HuH-7 (cell line): Measurements from ENCODE around the gene COL6A3.

Source experiments
- DNase-seq: peaks from one replicate; pipeline ENCODE4 v3.0.0; 2011; ENCODE audit warnings: low spot score

COL6A3 gene

DNA sequence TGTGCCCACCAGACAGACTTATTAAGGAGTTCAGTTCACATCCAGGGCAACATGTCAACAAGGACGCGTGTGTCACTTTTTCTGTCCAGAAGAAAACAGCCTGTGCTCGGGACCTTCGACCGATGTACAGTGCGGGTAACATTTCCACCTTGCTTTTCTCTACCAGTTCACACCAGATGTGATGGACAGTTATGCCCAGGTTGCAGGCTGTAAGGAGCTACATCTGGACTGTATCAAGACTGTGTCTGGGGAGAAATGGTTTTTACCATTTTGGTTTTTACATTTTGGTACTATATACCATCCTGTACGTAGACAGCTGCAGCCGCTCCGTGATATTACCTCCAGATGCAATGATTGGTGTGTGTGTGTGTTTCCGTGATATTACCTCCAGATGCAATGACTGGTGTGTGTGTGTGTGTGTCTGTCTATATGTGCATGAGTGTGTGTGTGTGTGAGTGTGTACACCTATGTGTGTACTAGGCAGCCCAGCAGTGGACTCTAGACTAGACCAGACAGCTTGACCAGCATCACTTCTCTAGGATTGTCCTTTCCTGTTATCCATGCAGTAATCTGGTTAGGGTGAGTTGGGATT lies 118.0 kb downstream of the COL6A3 start:
- no peak for DNase-seq

DNA sequence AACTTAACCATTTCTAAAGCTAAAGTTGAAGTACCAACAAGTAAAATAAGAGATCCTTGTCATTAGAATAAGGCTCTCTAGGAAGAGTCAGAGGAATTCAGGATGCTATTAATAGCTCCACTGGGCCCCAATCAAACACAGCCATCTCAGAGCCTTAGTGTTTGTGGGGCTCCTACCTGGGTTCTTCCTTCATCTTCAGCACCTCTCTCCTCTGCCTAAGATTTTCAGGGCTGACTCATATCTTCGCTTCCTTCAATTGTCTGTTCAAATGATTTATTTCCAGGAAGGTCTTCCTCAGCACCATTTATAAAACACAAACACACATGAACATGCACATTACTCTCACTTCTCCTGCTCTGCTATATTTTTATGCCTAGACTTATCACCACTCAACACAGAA lies 119.5 kb downstream of the COL6A3 start:
- DNase-seq, result no peak

DNA sequence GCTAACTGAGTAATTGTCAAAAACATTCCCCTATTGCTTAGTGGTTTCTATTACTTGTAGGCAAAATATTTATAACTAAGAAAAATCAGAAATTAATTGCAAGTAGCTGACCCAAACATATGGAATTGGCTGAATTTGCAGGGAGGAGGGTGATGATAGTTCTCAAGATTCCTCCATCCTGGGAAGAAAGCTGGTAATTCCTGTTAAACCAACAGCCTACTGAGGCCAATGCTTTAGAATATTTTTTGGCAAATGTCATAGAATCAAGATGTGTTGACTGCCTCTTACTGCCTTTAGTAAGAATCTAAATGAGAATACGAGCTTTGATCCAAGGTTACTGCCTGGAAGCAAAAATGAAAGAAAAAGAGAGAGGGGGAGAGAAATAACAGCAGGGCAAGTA lies 120.0 kb downstream of the COL6A3 start:
- no peak for DNase-seq

DNA sequence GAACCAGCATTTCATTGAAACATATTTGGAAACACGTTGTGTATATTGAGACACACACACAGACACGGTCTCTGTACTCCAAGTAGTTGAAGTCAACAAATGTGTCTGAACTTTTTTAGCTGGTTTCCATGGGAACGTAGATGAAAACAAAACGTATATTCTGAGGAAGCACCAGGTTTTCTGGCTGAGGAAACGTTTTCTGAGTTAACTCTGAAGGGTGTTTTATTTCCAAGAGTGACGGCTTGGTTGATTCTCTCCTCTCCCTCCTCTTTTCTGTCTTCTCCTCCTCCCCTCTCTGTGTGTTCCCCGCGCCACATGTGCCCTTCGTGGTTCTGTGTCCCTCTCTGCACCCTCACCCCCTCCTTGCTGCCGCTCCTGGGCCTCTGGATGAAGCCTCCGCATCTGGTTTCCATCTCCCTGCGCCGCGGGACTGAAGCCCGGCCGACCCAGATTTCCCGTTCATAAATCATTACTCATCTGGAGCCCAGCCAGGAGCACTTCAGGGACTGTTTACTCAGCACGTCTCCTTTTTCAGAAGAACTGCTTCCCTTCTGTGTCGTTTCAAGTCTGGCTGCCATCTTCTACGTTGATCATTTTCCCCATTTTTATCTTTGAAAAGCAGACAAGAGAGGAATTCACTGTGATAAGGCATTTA lies 122.7 kb downstream of the COL6A3 start:
- no peak for DNase-seq

DNA sequence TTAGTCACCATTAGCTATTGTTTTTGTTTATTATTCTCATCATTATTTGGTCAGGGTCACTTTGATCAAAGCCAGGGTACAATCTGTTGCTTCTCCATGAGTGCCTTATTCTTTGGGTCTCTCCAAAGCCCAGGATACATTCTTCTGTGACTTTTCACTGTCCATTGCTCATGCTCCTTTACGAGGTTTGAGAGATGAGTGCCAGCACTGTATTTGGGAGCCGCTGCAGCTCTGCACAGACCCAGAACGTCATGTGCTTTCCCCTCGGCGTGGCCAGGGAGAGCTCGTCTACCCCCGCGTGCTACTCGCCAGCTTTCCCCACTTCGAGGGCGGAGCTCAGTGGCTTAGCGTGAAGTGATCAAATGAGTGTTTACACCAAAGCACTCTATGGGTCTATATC lies 123.7 kb downstream of the COL6A3 start:
- DNase-seq, result no peak

DNA sequence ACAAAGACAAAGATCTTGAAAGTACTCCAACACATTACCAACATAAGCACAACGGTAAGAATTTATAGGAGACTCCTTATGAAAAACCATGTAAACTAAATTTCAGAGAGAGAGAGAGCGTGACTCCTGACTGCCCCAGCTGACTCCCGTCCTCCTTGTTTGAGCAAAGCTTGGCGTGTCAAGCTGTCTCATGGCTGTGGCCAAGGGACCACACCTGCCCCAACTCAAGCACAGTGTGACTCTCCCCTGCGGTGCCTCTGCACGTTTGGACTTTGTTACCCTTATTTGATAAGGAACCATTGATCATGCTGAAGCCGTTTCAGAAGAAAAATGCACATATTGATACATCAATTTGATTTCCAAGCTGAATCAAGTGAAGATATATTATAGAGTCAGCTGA lies 124.8 kb downstream of the COL6A3 start:
- DNase-seq, result no peak

DNA sequence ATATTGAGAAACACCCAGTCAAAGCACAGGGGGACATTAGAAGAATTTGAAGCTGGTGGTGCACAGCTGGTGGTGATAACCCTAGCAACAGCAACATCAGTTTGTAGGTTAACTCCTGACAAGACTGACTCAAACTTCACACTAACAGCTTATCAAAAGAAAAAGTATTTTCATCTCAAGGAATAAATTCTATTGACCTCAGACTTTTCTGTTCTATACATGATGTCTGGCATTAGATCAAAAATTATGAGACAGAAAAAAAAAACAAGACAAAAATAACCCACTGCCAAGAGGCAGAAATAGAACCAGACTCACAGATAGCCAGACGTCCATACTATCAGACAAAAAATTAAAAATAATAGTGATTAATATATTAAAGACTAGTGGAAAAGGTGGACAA lies 126.1 kb downstream of the COL6A3 start:
- DNase-seq, result no peak

DNA sequence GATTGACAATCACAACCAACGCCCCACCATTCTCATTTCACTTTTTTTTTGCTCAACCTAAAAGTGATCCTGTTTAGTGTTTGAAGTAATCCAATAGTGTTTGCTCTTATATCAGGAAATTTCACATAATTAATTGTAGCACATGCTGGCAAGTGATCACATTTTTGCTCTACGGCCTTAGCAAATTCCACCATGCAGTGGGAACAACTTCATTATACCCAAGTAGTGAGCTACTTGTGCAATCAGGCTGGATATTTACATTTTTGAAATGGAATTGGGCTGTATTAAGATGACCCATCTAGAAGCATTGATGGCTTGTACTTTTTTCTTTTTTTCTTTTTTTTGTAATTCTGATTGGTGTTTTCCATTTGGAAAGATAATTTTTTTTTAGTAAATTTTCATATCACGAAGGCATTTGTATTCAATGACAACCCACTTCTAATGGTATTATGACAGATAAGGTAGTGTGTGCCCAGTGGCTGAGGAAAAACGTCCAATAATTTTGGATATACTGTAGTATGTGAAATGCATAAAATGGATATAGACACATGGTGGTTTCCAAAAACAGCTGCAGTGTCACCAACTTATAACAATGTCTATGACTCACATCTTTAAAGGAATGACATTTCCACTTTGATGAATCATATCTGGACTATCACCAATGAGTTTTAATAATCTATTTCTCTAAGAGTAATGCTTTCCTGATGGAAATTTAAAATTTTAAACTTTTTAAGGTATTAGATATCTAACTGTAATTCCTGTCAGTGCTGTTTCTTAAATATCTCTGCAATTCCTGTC lies 130.6 kb downstream of the COL6A3 start:
- no peak for DNase-seq

DNA sequence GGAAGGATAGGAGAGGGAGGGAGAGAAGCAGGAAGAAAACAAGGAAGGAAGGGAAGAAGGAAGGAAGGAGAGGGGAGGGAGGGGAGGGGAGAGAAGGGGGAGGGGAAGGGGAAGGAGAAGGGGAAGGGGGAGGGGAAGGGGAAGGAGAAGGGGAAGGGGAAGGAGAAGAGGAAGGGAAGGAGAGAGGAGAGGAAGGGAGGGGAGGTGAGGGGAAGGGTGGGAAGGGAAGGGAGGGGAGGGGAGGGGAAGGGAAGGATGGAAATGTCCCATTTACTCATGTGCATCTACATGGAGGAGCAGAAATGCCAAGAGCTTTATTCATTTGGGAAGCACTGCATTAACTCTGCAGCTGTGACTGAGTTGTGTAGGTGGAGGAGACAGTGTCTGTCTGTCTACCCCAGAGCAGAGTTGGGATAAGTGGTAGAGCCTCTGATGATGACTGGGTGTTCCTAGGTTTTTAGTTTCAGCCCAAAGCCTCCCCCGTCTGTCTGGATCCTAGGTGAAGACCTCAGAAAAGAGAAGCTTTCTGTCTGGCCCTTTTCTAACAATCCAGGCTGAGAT lies 131.3 kb downstream of the COL6A3 start:
- no peak for DNase-seq

DNA sequence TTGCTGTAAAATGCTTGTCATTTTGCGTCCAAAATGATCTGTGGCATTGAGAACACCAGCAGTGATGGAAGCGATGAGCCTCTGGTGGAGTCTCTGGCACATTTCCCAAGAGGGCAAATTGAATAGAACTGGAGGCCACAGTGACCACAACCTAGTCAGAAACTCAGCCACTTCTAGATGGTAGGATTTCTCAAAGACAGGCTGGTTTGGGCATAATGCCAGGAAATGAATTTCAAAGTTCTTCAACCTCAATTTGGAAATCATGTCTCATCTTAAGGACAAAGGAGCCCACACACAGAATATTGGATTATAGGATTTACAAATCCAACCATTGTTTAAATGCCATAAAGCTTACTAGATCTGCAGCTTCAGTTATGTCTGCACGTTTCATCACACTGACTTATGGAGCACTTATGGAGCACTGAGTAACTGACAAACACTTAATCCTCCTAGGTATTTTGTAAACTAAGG lies 132.1 kb downstream of the COL6A3 start:
- no peak for DNase-seq

DNA sequence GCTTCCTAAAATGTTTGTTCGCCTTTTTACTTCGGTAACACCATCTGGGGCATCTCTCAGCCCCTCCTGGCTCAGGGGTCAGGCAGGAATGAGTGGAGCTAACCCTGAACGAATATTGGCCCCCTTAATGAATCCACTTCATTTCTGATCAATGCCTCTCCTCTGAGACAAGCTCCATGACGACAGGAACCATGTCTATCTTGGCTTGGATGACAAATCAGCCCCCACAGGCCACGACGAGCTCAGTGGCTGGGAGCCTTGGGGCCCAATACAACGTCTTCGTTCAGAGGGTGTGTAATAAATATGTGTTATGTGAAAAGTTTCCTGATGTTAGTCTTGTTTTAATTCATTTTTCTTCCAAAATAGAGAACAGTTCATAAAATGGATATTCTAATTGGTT lies 133.0 kb downstream of the COL6A3 start:
- no peak for DNase-seq

DNA sequence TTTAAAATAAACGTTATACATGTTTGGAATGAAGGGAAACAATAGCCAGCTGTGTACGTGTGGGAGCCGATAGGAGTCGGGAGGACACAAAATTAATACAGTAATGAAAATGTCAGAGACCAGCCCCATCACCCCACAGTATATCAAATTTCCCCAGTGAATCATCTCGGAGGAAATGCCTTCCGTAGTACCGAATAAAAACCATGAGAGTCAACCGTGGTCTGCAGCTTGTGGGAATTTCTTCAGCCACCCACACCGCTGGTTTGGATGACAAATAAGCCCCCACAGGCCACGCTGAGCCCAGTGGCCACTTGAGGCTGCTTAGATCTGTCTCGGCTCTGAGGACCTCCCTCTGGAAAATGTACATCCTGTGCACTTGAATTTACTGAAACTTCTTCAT lies 133.7 kb downstream of the COL6A3 start:
- no peak for DNase-seq

DNA sequence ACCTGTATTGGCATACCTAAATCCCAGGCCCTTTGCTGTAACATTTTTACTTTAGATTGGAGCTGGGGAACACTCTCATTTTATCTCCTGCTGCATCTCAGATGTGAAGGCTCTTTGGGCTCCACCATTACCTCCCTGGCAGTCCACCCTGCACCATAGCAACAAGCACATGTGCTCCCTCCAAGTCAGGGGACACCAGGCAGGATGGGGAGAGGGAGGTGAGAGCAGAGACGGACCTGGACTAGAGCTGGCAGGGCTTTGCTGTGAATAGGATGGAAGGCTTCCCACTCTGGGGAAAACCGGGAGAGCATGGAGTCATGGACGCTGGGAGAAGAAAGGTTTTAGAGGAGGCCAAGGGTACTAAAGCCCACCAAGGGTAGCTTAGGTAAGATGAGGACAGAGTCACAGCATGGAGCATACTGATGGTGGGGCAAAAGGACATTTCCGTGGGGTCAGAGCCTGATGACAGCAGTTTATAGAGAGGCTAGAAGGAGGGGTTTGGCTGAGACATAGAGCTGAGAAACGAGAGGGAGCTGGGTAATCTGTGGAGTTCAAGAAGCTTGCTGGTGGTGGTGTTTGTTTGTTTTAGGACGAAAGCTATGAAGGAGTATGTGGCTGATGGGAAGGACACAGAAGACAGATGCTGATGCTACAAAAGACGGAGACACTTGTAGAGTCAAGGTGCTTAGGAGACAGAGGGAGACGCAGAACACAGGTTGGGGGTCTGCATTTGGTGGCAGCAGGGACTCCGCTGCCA lies 134.8 kb downstream of the COL6A3 start:
- no peak for DNase-seq

DNA sequence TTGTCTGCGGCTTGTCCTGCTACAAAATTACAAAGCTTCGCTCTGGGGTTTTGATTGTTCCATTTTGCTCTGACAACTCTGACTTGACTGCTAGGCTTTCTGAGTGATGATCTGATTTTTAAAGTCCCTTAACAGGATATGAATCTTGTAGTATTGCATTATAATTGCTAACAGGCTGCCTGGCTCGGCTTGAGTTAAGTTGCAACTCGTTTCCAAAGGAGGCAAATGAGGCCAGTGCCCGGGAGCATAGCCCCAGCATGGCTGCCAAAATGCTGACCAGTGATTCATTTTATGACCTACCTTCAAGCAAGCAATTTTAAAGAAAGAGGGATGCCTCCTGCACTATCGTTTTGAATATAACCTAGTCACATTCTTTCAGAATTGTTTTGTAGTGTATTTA lies 135.4 kb downstream of the COL6A3 start:
- no peak for DNase-seq

DNA sequence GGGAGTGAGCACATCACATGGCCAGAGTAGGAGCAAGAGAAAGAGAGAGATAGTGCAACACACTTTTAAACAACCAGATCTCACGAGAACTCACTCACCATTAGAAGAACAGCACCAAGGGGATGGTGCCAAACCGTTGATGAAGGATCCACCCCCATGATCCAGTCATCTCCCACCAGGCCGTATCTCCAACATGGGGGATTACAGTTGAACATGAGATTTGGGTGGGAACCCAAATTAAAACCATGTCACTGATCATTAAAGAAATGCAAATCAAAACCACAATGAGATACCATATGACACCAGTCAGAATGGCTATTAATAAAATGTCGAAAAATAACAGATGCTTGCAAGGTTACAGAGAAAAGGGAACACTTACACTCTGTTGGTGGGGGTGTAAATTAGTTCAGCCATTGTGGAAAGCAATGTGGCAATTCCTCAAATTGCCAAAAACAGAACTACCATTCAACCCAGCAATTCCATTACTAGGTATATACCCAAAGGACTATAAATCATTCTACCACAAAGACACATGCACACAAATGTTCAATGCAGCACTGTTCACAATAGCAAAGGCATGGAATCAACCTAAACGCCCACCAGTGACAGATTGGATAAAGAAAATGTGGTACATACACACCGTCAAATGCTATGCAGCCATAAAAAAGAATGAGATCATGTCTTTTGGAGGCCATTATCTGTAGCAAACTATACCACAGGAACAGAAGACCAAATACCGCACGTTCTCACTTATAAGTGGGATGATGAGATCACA lies 137.1 kb downstream of the COL6A3 start:
- DNase-seq, result no peak
